Gastroesophageal sphincter (tissue), 4 donors: ENCODE data around the gene DET1. TPM values are rescaled to one million over a fixed set of nuclear protein-coding genes. Genes with fewer than 3 reads are reported as not detected.

Experiments
- ATAC-seq: fragments of 150-250 bp; one replicate; pipeline ENCODE4 v1.9.1; 2016; ENCODE audit warnings: mild to moderate bottlenecking, moderate library complexity
- H3K27ac ChIP-seq, 4 donors: fragments of 200-600 bp; sonication (generic) in 3 of 4; 1 replicate in 3 of 4; 2 replicates in 1 of 4; pipeline ENCODE4 v1.5.1; 2016 to 2019
- H3K27me3 ChIP-seq: fragments of 200-600 bp; sonication (generic); one replicate; pipeline ENCODE4 v1.5.1; 2019
- H3K36me3 ChIP-seq, 2 donors: fragments of 200-600 bp; sonication (generic); one replicate each; pipeline ENCODE4 v1.5.1; 2019; ENCODE audit warnings: control low read depth in 1 of 2
- H3K4me1 ChIP-seq, 3 donors: fragments of 200-600 bp; sonication (generic); 1 replicate in 2 of 3; 2 replicates in 1 of 3; pipeline ENCODE4 v1.5.1; 2016 to 2019; ENCODE audit warnings: control low read depth in 2 of 3
- H3K4me3 ChIP-seq, 2 donors: fragments of 200-600 bp; sonication (generic); one replicate each; pipeline ENCODE4 v1.5.1; 2019; ENCODE audit warnings: mild to moderate bottlenecking in 1 of 2, moderate library complexity in 1 of 2
- H3K9me3 ChIP-seq, 3 donors: fragments of 200-600 bp; sonication (generic); one replicate each; pipeline ENCODE4 v1.5.1; 2017 to 2019; ENCODE audit warnings: control low read depth in 2 of 3
- CTCF ChIP-seq, 4 experiments: fragments of 200-600 bp in 2 of 4; fragments of 450-650 bp in 2 of 4; sonication (generic) in 1 of 4; IDR thresholded peaks; one replicate each; pipeline ENCODE4 v1.5.1; 2017 to 2019; ENCODE audit warnings: antibody characterized with exemption in 4 of 4, mild to moderate bottlenecking in 2 of 4, moderate library complexity in 2 of 4
- EP300 ChIP-seq: sonication (generic); formaldehyde crosslinking; IDR thresholded peaks from one replicate; pipeline ENCODE4 v1.6.1; 2017; ENCODE audit warnings: antibody characterized with exemption, mild to moderate bottlenecking
- POLR2A ChIP-seq, 2 donors: fragments of 450-650 bp; IDR thresholded peaks; one replicate each; pipeline ENCODE4 v1.6.1; 2017; ENCODE audit warnings: antibody characterized with exemption in 2 of 2, mild to moderate bottlenecking in 2 of 2, moderate library complexity in 1 of 2
- POLR2AphosphoS5 ChIP-seq: sonication (generic); formaldehyde crosslinking; IDR thresholded peaks from one replicate; pipeline ENCODE4 v1.6.1; 2017; ENCODE audit warnings: antibody characterized with exemption
- WGBS, 2 donors: methylation state at CpG; one replicate each; pipeline ENCODE4 v1.1.5; 2018; ENCODE audit warnings: low coverage in 1 of 2; 5-methylcytosine and 5-hydroxymethylcytosine counted together
- total RNA-seq, 4 donors: library from RNA; depleted of rRNA; stranded (reverse); fragments of >200 nt; gene quantifications; one replicate each; pipeline ENCODE4 v1.1.0, GENCODE V29; 2016

The DET1 gene
- total RNA-seq: 10 to 100 TPM in 1 of 4 donors, 1 to 10 TPM in 3; 1.3 to 11.5 (median 6.6) TPM

GRCh38 chr15:88546248-88547129, at the start of gene DET1:
DET1 (minus strand) TSS chr15:88546681; CDS start chr15:88531705, 14,976 bp downstream.
- 0 to 7% methylated on average over 8 to 9 of the region's 33 CpGs for WGBS, 2 donors
- Histone ChIP-seq H3K36me3 (no peaks in the 10 kb centered on the region), H3K27me3 (no peaks in the 10 kb centered on the region), H3K9me3 (no peaks in the 10 kb centered on the region), H3K27ac (peak within 1 kb of the TSS; percentile 56 to 92 (median 86)), H3K4me1 (peaks cover 0 to 29% (median 0%) of the 10 kb centered on the region in 3 donors), H3K4me3 (peak within 1 kb of the TSS; percentile 76 to 87)
- ATAC-seq: peak; percentile 100
- TF ChIP-seq POLR2AphosphoS5 (peak; percentile 56), EP300 (no peak), CTCF (IDR thresholded peaks at IDR 0.05) (peak; percentile 64 to 90 (median 68))

GRCh38 chr15:88591384-88591783, 44.9 kb upstream of the DET1 start:
- H3K27me3 ChIP-seq: no peaks in the 10 kb centered on the region
- no peak overlapping the region for H3K27ac ChIP-seq
- no peaks in the 10 kb centered on the region for H3K36me3 ChIP-seq
- no peak for TF ChIP-seq EP300
- no peak for TF ChIP-seq POLR2A (IDR thresholded peaks at IDR 0.05)
- no peak for TF ChIP-seq POLR2AphosphoS5
- TF ChIP-seq CTCF (IDR thresholded peaks at IDR 0.05): no peak
- no peaks in the 10 kb centered on the region for H3K9me3 ChIP-seq
- ATAC-seq: no peak
- no peaks in the 10 kb centered on the region for H3K4me1 ChIP-seq
- H3K4me3 ChIP-seq: no peak overlapping the region

GRCh38 chr15:88590759-88591158, 44.3 kb upstream of the DET1 start:
- Histone ChIP-seq H3K27me3 (no peaks in the 10 kb centered on the region), H3K9me3 (no peaks in the 10 kb centered on the region), H3K4me3 (no peak overlapping the region), H3K36me3 (no peaks in the 10 kb centered on the region), H3K4me1 (no peaks in the 10 kb centered on the region), H3K27ac (no peak overlapping the region)
- no peak for ATAC-seq
- WGBS, 2 donors: 54 to 89% methylated on average over 2 to 3 of the region's 6 CpGs
- TF ChIP-seq POLR2AphosphoS5 (no peak), POLR2A (IDR thresholded peaks at IDR 0.05) (no peak), CTCF (IDR thresholded peaks at IDR 0.05) (no peak), EP300 (no peak)

- H3K36me3 ChIP-seq: no peaks in the 10 kb centered on the region
- H3K27ac ChIP-seq: no peak overlapping the region
- WGBS, 2 donors: 31 to 36% methylated on average over 4 of the region's 4 CpGs
- peaks cover 0 to 13% (median 0%) of the 10 kb centered on the region in 3 donors for H3K9me3 ChIP-seq
- H3K4me3 ChIP-seq: no peak overlapping the region
- H3K27me3 ChIP-seq: no peaks in the 10 kb centered on the region
- no peak for ATAC-seq
- TF ChIP-seq CTCF (IDR thresholded peaks at IDR 0.05) (no peak), POLR2AphosphoS5 (no peak), POLR2A (IDR thresholded peaks at IDR 0.05) (no peak), EP300 (no peak)
- no peaks in the 10 kb centered on the region for H3K4me1 ChIP-seq
Measured at GRCh38 chr15:88586401-88587162, 40.1 kb upstream of the DET1 start.
